Activated CD4-positive, alpha-beta T cell treated with anti-CD3 and anti-CD28 coated beads, Interleukin-2, amount 50 U/mL, for 24 hours (primary cell): ENCODE data around the gene WFDC12.

Experiments used
- DNase-seq, 2 donors: peaks; one replicate each; pipeline ENCODE4 v3.0.0-alpha.2; 2020; ENCODE audit warnings: low read depth in 1 of 2, low spot score in 1 of 2

The WFDC12 gene

GRCh38 chr20:45091366-45091765 is 32.9 kb downstream of the WFDC12 start:
- no peak for DNase-seq

- no peak for DNase-seq
These were observed 33.8 kb downstream of the WFDC12 start for GRCh38 chr20:45090481-45090880.

GRCh38 chr20:45088247-45088646 is 36.0 kb downstream of the WFDC12 start:
- no peak for DNase-seq

DNA sequence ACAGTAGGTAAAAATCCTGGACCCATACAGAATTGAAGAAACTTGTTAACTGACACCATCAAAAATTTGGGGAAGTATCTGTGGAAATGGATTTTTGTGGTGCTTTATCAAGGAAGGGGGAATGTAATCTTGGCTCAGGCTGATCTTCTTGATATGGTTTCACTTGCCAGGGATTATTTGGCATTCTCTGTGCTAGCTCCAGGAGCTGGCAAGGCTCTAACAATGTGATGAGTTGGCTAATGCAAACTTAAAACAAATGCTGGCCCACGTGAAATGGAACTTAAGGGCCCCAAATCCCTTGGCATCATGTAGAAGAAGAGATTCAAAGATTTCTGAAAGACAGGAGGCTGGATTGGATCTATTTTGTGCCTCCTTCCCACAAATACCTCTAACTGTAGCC is 36.5 kb downstream of the WFDC12 start:
- no peak for DNase-seq

- DNase-seq: no peak
These were observed 37.0 kb downstream of the WFDC12 start for GRCh38 chr20:45087097-45087790.

GRCh38 chr20:45085867-45086266 is 38.4 kb downstream of the WFDC12 start:
- no peak for DNase-seq

DNA sequence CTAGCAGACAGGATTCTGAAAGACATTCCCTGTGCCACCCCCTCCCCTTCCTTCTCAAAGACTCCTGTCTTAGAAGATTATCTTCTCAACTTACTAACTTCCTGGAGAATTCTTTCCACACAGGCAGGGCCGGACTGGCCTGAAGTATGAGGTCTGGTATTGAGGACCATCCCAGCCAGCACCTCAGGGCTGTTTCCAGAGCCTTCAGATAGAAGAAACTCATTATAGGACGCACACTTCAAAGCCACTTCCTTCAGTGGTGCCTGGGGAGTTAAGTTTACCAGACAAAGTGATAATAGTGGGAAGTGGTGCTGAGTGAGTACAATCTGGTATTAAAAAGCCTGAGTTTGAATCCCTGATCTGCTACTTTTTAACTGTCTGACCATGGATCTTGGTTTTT is 39.0 kb downstream of the WFDC12 start:
- no peak for DNase-seq

- DNase-seq: no peak
These were observed 41.1 kb downstream of the WFDC12 start for GRCh38 chr20:45083127-45083526.

DNA sequence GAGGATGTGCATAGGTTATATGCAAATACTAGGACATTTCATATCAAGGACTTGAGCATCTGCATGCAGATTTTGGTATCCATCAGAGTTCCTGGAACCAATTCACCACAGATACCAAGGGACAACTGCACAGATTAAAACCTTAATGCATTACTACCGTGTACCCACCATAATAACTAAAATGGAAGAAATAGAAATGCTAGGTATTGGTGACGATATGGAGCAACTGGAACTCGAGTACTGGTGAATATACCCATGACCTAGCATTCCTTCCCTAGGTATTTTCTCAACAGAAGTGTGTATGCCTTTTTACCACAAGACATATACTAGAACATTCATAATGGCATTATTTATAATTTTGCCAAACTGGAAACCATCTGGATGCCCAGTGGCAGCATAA is 41.8 kb downstream of the WFDC12 start:
- DNase-seq: no peak

DNA sequence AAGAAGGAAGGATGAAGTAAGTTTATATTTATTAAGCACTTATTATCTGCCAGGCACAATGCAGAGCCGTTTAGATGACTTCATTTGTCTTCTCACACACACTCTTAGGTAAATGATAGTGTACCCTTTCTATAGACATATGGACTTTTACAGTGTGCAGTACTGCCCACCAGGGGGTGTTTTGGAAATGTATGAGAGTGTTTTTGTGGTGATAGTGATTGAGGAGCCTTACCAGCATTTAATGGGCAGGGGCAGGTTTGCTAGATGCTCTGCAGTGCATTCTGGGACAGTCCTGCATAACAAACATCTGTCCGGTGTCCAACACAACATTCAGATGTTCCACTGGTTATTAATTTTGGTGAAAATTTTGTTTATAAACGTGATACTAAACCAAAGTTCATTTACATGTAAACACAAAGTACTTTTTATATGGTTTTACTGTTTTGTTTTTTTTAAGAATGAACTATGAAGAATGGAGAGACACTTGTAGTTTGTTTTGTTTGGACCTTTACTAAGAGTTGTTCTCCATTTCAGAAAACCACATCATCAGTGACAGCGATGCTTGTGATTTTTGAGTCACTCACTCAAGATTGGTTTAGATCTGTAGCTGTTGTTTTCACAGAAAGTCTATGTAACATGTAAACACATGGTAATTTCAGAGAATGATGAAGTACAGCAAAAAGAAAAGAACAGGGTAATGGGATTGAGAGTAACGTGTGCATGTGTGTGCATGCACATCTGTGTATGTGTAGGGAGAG is 43.2 kb downstream of the WFDC12 start:
- DNase-seq: no peak

- no peak for DNase-seq
These were observed 46.7 kb downstream of the WFDC12 start for GRCh38 chr20:45077559-45077958.
